ELR (cell line): ENCODE results near the gene MAN1B1.

Experiments used
- DNase-seq: peaks from one replicate; pipeline ENCODE4 v3.0.0-alpha.2; 2015; ENCODE audit warnings: low read depth

The MAN1B1 gene

GRCh38 chr9:137147091-137147792 lies 60.5 kb downstream of the MAN1B1 start:
- DNase-seq, result no peak

- no peak for DNase-seq
Observed at GRCh38 chr9:137147793-137148160, 61.0 kb downstream of the MAN1B1 start.

GRCh38 chr9:137148242-137148641 lies 61.5 kb downstream of the MAN1B1 start:
- no peak for DNase-seq

- no peak for DNase-seq
Observed at GRCh38 chr9:137148661-137149060, 61.9 kb downstream of the MAN1B1 start.

- DNase-seq, result no peak
Observed at GRCh38 chr9:137149363-137149762, 62.6 kb downstream of the MAN1B1 start.

- DNase-seq, result peak; percentile 39
Observed at GRCh38 chr9:137149942-137150616, 63.3 kb downstream of the MAN1B1 start.

GRCh38 chr9:137150617-137151457 lies 64.1 kb downstream of the MAN1B1 start:
- peak; percentile 64 for DNase-seq

GRCh38 chr9:137152844-137153405 lies 66.1 kb downstream of the MAN1B1 start:
- no peak for DNase-seq

GRCh38 chr9:137156567-137157375 lies 70.0 kb downstream of the MAN1B1 start:
- peak; percentile 53 for DNase-seq

- DNase-seq, result no peak
Observed at GRCh38 chr9:137157618-137158415, 71.0 kb downstream of the MAN1B1 start.

- no peak for DNase-seq
Observed at GRCh38 chr9:137158625-137159024, 71.8 kb downstream of the MAN1B1 start.
